A549 (cell line): ENCODE measurements around the gene RBPJ. TPM values are rescaled to one million over a fixed set of nuclear protein-coding genes. Genes with fewer than 3 reads are reported as not detected.
A peak's percentile ranks its signal among the peaks of the same experiment; 100 is the strongest.

ENCODE experiments used
- ATAC-seq, 2 experiments: fragments of 200-7000 bp in 1 of 2; fragments of >200 bp in 1 of 2; cut with Nextera tagmentation in 1 of 2; cut with Tn5 transposase in 1 of 2; 3 replicates each; pipeline versions ENCODE4 v1.8.0 to v1.9.1; 2018 to 2020; ENCODE audit warnings: mild to moderate bottlenecking in 1 of 2, moderate library complexity in 1 of 2
- CTCF ChIA-PET: fragments of 300-600 bp; sonication (Branson Sonifier 250); formaldehyde crosslinking; extraction: SDS; loops from one replicate; lab custom pipeline; 2021; ENCODE audit warnings: antibody characterized with exemption, inconsistent platforms; lab: Yijun Ruan, JAX
- POLR2A ChIA-PET: fragments of 350-600 bp; formaldehyde crosslinking; extraction: SDS; loops from one replicate; lab custom pipeline; 2021; ENCODE audit warnings: antibody characterized with exemption, inconsistent platforms; lab: Yijun Ruan, JAX
- DNase-seq, 2 experiments: peaks; one replicate each; pipeline versions ENCODE4 v3.0.0 to v3.0.0-alpha.2; 2011 to 2016; ENCODE audit warnings: low read depth in 1 of 2, low spot score in 1 of 2
- FAIRE-seq: peaks from 2 replicates; lab custom pipeline; 2011; peaks lifted over from hg19 to GRCh38; lab: Jason Lieb, UNC
- H3K27ac ChIP-seq, 2 experiments: fragments of >200 bp; sonication (Bioruptor Twin); formaldehyde crosslinking; 3 replicates each; pipeline ENCODE4 v1.5.1; 2016 to 2017
- H3K4me1 ChIP-seq: fragments of >200 bp; sonication (Bioruptor Twin); formaldehyde crosslinking; 3 replicates; pipeline ENCODE4 v1.6.1; 2016
- H3K4me2 ChIP-seq: fragments of >200 bp; sonication (Bioruptor Twin); formaldehyde crosslinking; 3 replicates; pipeline ENCODE4 v1.6.1; 2016
- H3K4me3 ChIP-seq: fragments of >200 bp; sonication (Bioruptor Twin); formaldehyde crosslinking; 3 replicates; pipeline ENCODE4 v1.5.1; 2016
- H3K9me3 ChIP-seq: fragments of >200 bp; sonication (Bioruptor Twin); formaldehyde crosslinking; 3 replicates; pipeline ENCODE4 v1.6.1; 2016
- ATOH8 ChIP-seq: fragments of 250-450 bp; sonication (Bioruptor Pico); IDR thresholded peaks from 2 replicates; pipeline ENCODE4 v1.5.0; 2020; ENCODE audit warnings: low read depth, mild to moderate bottlenecking, moderate library complexity
- CEBPB ChIP-seq, 2 experiments: fragments of >200 bp in 1 of 2; sonication (Bioruptor Twin) in 1 of 2; formaldehyde crosslinking in 1 of 2; IDR thresholded peaks; 2 replicates each; pipeline ENCODE4 v1.6.1; 2012 to 2016
- CHD4 ChIP-seq: fragments of 200-600 bp; sonication (generic); IDR thresholded peaks from 2 replicates; pipeline ENCODE4 v1.6.1; 2016; ENCODE audit warnings: antibody characterized with exemption, mild to moderate bottlenecking, borderline replicate concordance
- E2F6 ChIP-seq: IDR thresholded peaks from 2 replicates; pipeline ENCODE4 v1.6.1; 2012; ENCODE audit warnings: low read depth, borderline replicate concordance
- EHF ChIP-seq: fragments of 250-450 bp; sonication (Bioruptor Pico); IDR thresholded peaks from 2 replicates; pipeline ENCODE4 v1.5.0; 2020; ENCODE audit warnings: mild to moderate bottlenecking
- EHMT2 ChIP-seq: fragments of 200-600 bp; sonication (generic); IDR thresholded peaks from 2 replicates; pipeline ENCODE4 v1.6.1; 2016; ENCODE audit warnings: antibody characterized with exemption, low read depth, mild to moderate bottlenecking, moderate library complexity
- ELK1 ChIP-seq: fragments of 150-350 bp; IDR thresholded peaks from 2 replicates; pipeline ENCODE4 v1.6.1; 2014; ENCODE audit warnings: low read depth, mild to moderate bottlenecking, low read length
- FOSL2 ChIP-seq, 2 experiments: fragments of 450-650 bp in 1 of 2; fragments of >200 bp in 1 of 2; sonication (Bioruptor Twin) in 1 of 2; formaldehyde crosslinking; IDR thresholded peaks; 2 replicates each; pipeline versions ENCODE4 v1.5.0 to v1.6.1; 2016 to 2020; ENCODE audit warnings: mild to moderate bottlenecking in 1 of 2, moderate library complexity in 1 of 2
- FOXS1 ChIP-seq: fragments of 250-450 bp; sonication (Bioruptor Pico); IDR thresholded peaks from 2 replicates; pipeline ENCODE4 v1.5.0; 2020; ENCODE audit warnings: mild to moderate bottlenecking, moderate library complexity
- GATA3 ChIP-seq: IDR thresholded peaks from 2 replicates; pipeline ENCODE4 v1.6.1; 2012; ENCODE audit warnings: borderline replicate concordance
- HOXA7 ChIP-seq: fragments of 250-450 bp; sonication (Bioruptor Pico); IDR thresholded peaks from 2 replicates; pipeline ENCODE4 v1.5.0; 2020; ENCODE audit warnings: mild to moderate bottlenecking, moderate library complexity
- JUN ChIP-seq, 2 experiments: fragments of >200 bp; sonication (Bioruptor Twin); formaldehyde crosslinking; IDR thresholded peaks; 2 replicates in 1 of 2; 3 replicates in 1 of 2; pipeline ENCODE4 v1.6.1; 2016 to 2017
- KDM5A ChIP-seq: fragments of 200-600 bp; sonication (generic); IDR thresholded peaks from 2 replicates; pipeline ENCODE4 v1.6.1; 2016; ENCODE audit warnings: antibody characterized with exemption, mild to moderate bottlenecking
- MAX ChIP-seq: IDR thresholded peaks from 2 replicates; pipeline ENCODE4 v1.6.1; 2012
- MAZ ChIP-seq: fragments of 150-350 bp; IDR thresholded peaks from 2 replicates; pipeline ENCODE4 v1.6.1; 2014; ENCODE audit warnings: antibody characterized with exemption, low read depth, low read length, borderline replicate concordance
- NPAS2 ChIP-seq: fragments of 250-450 bp; sonication (Bioruptor Pico); IDR thresholded peaks from 2 replicates; pipeline ENCODE4 v1.8.0; 2022; ENCODE audit warnings: mild to moderate bottlenecking, moderate library complexity, borderline replicate concordance
- NR3C1 ChIP-seq: fragments of >200 bp; sonication (Bioruptor Twin); formaldehyde crosslinking; IDR thresholded peaks from 3 replicates; pipeline ENCODE4 v1.6.1; 2017
- PHF8 ChIP-seq: fragments of 200-600 bp; sonication (generic); IDR thresholded peaks from 2 replicates; pipeline ENCODE4 v1.6.1; 2016; ENCODE audit warnings: low read depth, mild to moderate bottlenecking, antibody characterized with exemption, moderate library complexity, borderline replicate concordance
- POLR2A ChIP-seq: IDR thresholded peaks from 2 replicates; pipeline ENCODE4 v1.6.1; 2012; ENCODE audit warnings: mild to moderate bottlenecking, low read length
- RARB ChIP-seq: fragments of 250-450 bp; sonication (Bioruptor Pico); IDR thresholded peaks from 2 replicates; pipeline ENCODE4 v1.8.0; 2021; ENCODE audit warnings: mild to moderate bottlenecking, moderate library complexity
- RCOR1 ChIP-seq: fragments of 150-350 bp; IDR thresholded peaks from 2 replicates; pipeline ENCODE4 v1.6.1; 2014; ENCODE audit warnings: antibody characterized with exemption, low read length, low read depth
- REST ChIP-seq: fragments of 200-600 bp; sonication (generic); IDR thresholded peaks from 2 replicates; pipeline ENCODE4 v1.6.1; 2016; ENCODE audit warnings: antibody characterized with exemption, mild to moderate bottlenecking, moderate library complexity
- SMC3 ChIP-seq: fragments of >200 bp; sonication (Bioruptor Twin); formaldehyde crosslinking; IDR thresholded peaks from 3 replicates; pipeline ENCODE4 v1.6.1; 2018; ENCODE audit warnings: inconsistent platforms
- ZC3H11A ChIP-seq: fragments of 450-650 bp; IDR thresholded peaks from 2 replicates; pipeline ENCODE4 v1.6.1; 2014; ENCODE audit warnings: antibody characterized with exemption, mild to moderate bottlenecking
- ZFP36 ChIP-seq: fragments of 450-650 bp; IDR thresholded peaks from 2 replicates; pipeline ENCODE4 v1.6.1; 2014; ENCODE audit warnings: borderline replicate concordance; ENCODE audit not compliant: partially characterized antibody
- ZNF302 ChIP-seq: fragments of 250-450 bp; sonication (Bioruptor Pico); IDR thresholded peaks from 2 replicates; pipeline ENCODE4 v1.9.0; 2021; ENCODE audit warnings: inconsistent platforms, mild to moderate bottlenecking, moderate library complexity
- WGBS: methylation state at CpG from one replicate; pipeline ENCODE4 v1.1.6; 2017; ENCODE audit errors: missing lambda C conversion rate; 5-methylcytosine and 5-hydroxymethylcytosine counted together
- polyA plus RNA-seq, 4 experiments: library from polyadenylated mRNA; depleted of rRNA in 3 of 4; stranded (reverse); fragments of >200 nt; fragmentation: RNase III in 1 of 4; extraction: RNeasy Plus Mini Kit Qiagen cat#74134 plus additional on column Dnase treatment in 1 of 4; gene quantifications; 2 replicates in 3 of 4; 3 replicates in 1 of 4; pipeline ENCODE4 v1.2.3, GENCODE V29; 2011 to 2017

Gene RBPJ
- polyA plus RNA-seq, 2 of the 4 experiments (the other 2 are of a cell fraction): 16.5 to 37.1 TPM

- POLR2A ChIA-PET: no interaction called here
- H3K4me3 ChIP-seq: no peak overlapping the region
- no peak for TF ChIP-seq SMC3
- TF ChIP-seq ELK1: no peak
- no peak for TF ChIP-seq EHMT2
- no peak for TF ChIP-seq FOXS1 (CRISPR knock-in tag)
- TF ChIP-seq GATA3: no peak
- TF ChIP-seq KDM5A: no peak
- TF ChIP-seq RARB (CRISPR knock-in tag): no peak
- no peak for TF ChIP-seq HOXA7
- TF ChIP-seq CEBPB (IDR thresholded peaks at IDR 0.05): no peak
- no peak for TF ChIP-seq ZNF302 (CRISPR knock-in tag)
- TF ChIP-seq, all 56 proteins: peak for 0
- no peak overlapping the region for H3K27ac ChIP-seq
- FAIRE-seq (no peak), ATAC-seq (no peak), DNase-seq (no peak)
- no peaks in the 10 kb centered on the region for H3K9me3 ChIP-seq
- H3K4me2 ChIP-seq: no peak overlapping the region
- 66% methylated on average over 5 of the region's 5 CpGs for WGBS
- H3K4me1 ChIP-seq: no peaks in the 10 kb centered on the region
- CTCF ChIA-PET: interaction anchor here (1.0 to 1.2 kb wide), 2 partner anchors 241 to 314 kb away, joined by 3 to 4 read pairs; no protein-coding TSS in a partner anchor
Measured at GRCh38 chr4:26302031-26302899, 18.5 kb upstream of the RBPJ start.

GRCh38 chr4:26303008-26303407 lies 17.8 kb upstream of the RBPJ start:
- CTCF ChIA-PET: interaction anchor here (1.0 to 1.2 kb wide), 2 partner anchors 242 to 314 kb away, joined by 3 to 4 read pairs; no protein-coding TSS in a partner anchor
- DNase-seq: no peak
- no peak for TF ChIP-seq MAZ
- TF ChIP-seq RCOR1: no peak
- peak; percentile 7; the same call in 1 of the 2 replicates for TF ChIP-seq ZC3H11A
- TF ChIP-seq MAX: no peak
- TF ChIP-seq ATOH8 (CRISPR knock-in tag): no peak
- no peak for TF ChIP-seq ZFP36
- TF ChIP-seq E2F6: no peak
- TF ChIP-seq, all 56 proteins: peak for 1
- Histone ChIP-seq H3K27ac (no peak overlapping the region), H3K4me3 (no peak overlapping the region), H3K4me1 (no peaks in the 10 kb centered on the region), H3K9me3 (no peaks in the 10 kb centered on the region), H3K4me2 (no peak overlapping the region)
- FAIRE-seq: no peak
- POLR2A ChIA-PET: no interaction called here
- 82% methylated on average over 4 of the region's 4 CpGs for WGBS
- no peak for ATAC-seq

- Histone ChIP-seq H3K27ac (no peak overlapping the region), H3K4me2 (no peak overlapping the region), H3K9me3 (no peaks in the 10 kb centered on the region), H3K4me1 (no peaks in the 10 kb centered on the region), H3K4me3 (no peak overlapping the region)
- DNase-seq: no peak
- WGBS: 81% methylated on average over 6 of the region's 6 CpGs
- FAIRE-seq: no peak
- CTCF ChIA-PET: no interaction called here
- POLR2A ChIA-PET: no interaction called here
- TF ChIP-seq RARB (CRISPR knock-in tag) (no peak), NR3C1 (no peak), EHF (CRISPR knock-in tag) (no peak), NPAS2 (no peak), FOSL2 (IDR thresholded peaks at IDR 0.05) (no peak), FOSL2 (CRISPR knock-in tag; IDR thresholded peaks at IDR 0.05) (no peak), JUN (IDR thresholded peaks at IDR 0.05) (no peak), CHD4 (no peak), REST (no peak), PHF8 (no peak), POLR2A (no peak)
- ATAC-seq: no peak
Measured at GRCh38 chr4:26307037-26307800, 13.6 kb upstream of the RBPJ start.
